ENCODE measurements around the gene HOXA4. TPM values are rescaled to one million over a fixed set of nuclear protein-coding genes. Genes with fewer than 3 reads are reported as not detected.

HOXA4 gene
- total and polyA plus RNA-seq, 10 of the 15 experiments (the other 5 are each of a cell fraction or from before 2014, with no cell fraction given) = 0.07 TPM; not detected in 9

DNA sequence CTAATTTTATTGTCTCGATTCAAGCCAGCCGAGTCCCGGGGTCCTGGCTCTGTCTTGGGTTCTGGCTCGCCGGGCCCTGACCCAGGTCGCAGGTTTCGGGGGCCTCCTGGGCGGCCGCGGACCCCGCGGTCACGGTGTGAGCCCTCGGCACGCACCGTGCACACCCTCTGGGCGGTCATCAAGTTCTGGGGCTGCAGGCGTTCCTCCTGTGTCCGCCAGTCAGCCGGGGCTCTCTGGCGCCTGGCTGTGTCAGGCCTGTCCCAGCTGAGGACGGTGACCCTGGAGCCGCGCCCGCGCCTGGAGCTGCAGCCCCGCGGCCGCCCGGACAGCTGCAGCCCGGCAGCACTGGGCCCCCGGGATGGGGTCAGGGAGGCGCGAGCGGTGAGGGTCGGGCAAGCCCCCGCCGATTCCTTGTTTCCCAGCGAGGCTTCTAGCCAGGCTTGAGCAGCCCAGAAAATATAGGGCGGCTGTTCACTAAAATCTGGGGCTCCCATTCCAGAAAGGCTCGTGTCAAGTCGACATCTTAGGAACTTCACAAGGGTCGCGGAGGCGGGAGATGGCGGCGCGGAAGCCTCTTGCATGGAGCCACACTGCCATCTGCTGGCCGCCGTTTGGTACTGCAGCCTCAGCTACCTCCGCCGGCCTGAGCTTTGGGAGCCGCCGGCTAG lies 30.1 kb upstream of the HOXA4 start (continued):
- peak; percentile 44; the same call in 1 of the 2 replicates for TF ChIP-seq DPF2 (IDR thresholded peaks at IDR 0.05)
- TF ChIP-seq MYC (IDR thresholded peaks at IDR 0.05; ENCODE audit: insufficient read depth, insufficient read length, insufficient replicate concordance, low read length, severe bottlenecking) = no peak
- TF ChIP-seq, protein P1, sequence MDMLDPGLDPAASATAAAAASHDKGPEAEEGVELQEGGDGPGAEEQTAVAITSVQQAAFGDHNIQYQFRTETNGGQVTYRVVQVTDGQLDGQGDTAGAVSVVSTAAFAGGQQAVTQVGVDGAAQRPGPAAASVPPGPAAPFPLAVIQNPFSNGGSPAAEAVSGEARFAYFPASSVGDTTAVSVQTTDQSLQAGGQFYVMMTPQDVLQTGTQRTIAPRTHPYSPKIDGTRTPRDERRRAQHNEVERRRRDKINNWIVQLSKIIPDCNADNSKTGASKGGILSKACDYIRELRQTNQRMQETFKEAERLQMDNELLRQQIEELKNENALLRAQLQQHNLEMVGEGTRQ (IDR thresholded peaks at IDR 0.05; ENCODE audit: borderline replicate concordance, low read depth, low read length) = no peak
- TF ChIP-seq TCF7 (IDR thresholded peaks at IDR 0.05; ENCODE audit: borderline replicate concordance) = no peak
- no peak for TF ChIP-seq ATF7 (IDR thresholded peaks at IDR 0.05; ENCODE audit: low read depth)
- no peak for TF ChIP-seq CHD1 (IDR thresholded peaks at IDR 0.05; ENCODE audit: low read depth, low read length)
- TF ChIP-seq, protein P2, sequence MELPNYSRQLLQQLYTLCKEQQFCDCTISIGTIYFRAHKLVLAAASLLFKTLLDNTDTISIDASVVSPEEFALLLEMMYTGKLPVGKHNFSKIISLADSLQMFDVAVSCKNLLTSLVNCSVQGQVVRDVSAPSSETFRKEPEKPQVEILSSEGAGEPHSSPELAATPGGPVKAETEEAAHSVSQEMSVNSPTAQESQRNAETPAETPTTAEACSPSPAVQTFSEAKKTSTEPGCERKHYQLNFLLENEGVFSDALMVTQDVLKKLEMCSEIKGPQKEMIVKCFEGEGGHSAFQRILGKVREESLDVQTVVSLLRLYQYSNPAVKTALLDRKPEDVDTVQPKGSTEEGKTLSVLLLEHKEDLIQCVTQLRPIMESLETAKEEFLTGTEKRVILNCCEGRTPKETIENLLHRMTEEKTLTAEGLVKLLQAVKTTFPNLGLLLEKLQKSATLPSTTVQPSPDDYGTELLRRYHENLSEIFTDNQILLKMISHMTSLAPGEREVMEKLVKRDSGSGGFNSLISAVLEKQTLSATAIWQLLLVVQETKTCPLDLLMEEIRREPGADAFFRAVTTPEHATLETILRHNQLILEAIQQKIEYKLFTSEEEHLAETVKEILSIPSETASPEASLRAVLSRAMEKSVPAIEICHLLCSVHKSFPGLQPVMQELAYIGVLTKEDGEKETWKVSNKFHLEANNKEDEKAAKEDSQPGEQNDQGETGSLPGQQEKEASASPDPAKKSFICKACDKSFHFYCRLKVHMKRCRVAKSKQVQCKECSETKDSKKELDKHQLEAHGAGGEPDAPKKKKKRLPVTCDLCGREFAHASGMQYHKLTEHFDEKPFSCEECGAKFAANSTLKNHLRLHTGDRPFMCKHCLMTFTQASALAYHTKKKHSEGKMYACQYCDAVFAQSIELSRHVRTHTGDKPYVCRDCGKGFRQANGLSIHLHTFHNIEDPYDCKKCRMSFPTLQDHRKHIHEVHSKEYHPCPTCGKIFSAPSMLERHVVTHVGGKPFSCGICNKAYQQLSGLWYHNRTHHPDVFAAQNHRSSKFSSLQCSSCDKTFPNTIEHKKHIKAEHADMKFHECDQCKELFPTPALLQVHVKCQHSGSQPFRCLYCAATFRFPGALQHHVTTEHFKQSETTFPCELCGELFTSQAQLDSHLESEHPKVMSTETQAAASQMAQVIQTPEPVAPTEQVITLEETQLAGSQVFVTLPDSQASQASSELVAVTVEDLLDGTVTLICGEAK (IDR thresholded peaks at IDR 0.05; ENCODE audit: borderline replicate concordance) = no peak
